SK-N-SH treated with all-trans-retinoic acid at 6 μM for 48 hours (cell line): ENCODE results near the gene UGT2B11.

Experiments used
- ARNTL ChIP-seq: fragments of 450-650 bp; formaldehyde crosslinking; IDR thresholded peaks from 2 replicates; pipeline ENCODE4 v1.5.0; 2020; ENCODE audit warnings: low read depth, mild to moderate bottlenecking, moderate library complexity, borderline replicate concordance
- CSRNP3 ChIP-seq: fragments of 250-450 bp; sonication (Bioruptor Pico); IDR thresholded peaks from 2 replicates; pipeline ENCODE4 v1.5.1; 2021; ENCODE audit warnings: mild to moderate bottlenecking, moderate library complexity
- PATZ1 ChIP-seq: fragments of 250-450 bp; sonication (Bioruptor Pico); IDR thresholded peaks from 2 replicates; pipeline ENCODE4 v1.8.0; 2020; ENCODE audit warnings: mild to moderate bottlenecking, moderate library complexity, borderline replicate concordance
- ZFP3 ChIP-seq: fragments of 250-450 bp; sonication (Bioruptor Pico); IDR thresholded peaks from 2 replicates; pipeline ENCODE4 v1.5.0; 2020; ENCODE audit warnings: mild to moderate bottlenecking, moderate library complexity
- ZNF70 ChIP-seq: fragments of 450-650 bp; formaldehyde crosslinking; IDR thresholded peaks from 2 replicates; pipeline ENCODE4 v1.5.0; 2020; ENCODE audit warnings: mild to moderate bottlenecking, moderate library complexity
- ZNF8 ChIP-seq: fragments of 450-650 bp; formaldehyde crosslinking; IDR thresholded peaks from 2 replicates; pipeline ENCODE4 v1.5.0; 2020; ENCODE audit warnings: mild to moderate bottlenecking, moderate library complexity

- TF ChIP-seq ARNTL = no peak
- no peak for TF ChIP-seq ZFP3 (CRISPR knock-in tag)
- TF ChIP-seq ZNF8 (CRISPR knock-in tag) = no peak
- no peak for TF ChIP-seq CSRNP3 (CRISPR knock-in tag)
- TF ChIP-seq ZNF70 (CRISPR knock-in tag) = no peak
- no peak for TF ChIP-seq PATZ1 (CRISPR knock-in tag)
These were observed 18.2 kb downstream of the UGT2B11 start for GRCh38 chr4:69196209-69196965.
